ENCODE measurements around the gene CEP43.

Gene CEP43

DNA sequence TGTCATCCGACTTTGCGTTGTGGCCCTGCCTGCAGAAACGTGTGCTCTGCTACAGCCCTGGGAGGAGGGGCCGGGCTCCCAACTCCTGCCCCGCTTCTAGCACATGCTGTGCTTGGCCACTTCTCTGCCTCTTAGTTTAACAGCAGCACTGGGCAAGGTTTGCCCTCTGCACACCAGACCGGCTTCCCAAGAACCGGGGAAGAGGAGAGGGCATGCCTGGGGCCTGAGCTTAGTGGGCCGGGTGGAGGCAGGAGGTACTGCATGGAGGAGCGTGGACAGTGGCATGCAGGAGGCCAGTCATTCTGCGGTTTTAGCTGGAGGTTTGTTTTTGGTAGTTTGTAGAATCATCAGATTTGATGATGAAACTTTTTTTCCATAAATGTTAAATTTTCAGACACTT, 45.5 kb downstream of the CEP43 start:
- H3K27me3 ChIP-seq (ENCODE audit: control insufficient read depth, low read length), result no peaks in the 10 kb centered on the region

DNA sequence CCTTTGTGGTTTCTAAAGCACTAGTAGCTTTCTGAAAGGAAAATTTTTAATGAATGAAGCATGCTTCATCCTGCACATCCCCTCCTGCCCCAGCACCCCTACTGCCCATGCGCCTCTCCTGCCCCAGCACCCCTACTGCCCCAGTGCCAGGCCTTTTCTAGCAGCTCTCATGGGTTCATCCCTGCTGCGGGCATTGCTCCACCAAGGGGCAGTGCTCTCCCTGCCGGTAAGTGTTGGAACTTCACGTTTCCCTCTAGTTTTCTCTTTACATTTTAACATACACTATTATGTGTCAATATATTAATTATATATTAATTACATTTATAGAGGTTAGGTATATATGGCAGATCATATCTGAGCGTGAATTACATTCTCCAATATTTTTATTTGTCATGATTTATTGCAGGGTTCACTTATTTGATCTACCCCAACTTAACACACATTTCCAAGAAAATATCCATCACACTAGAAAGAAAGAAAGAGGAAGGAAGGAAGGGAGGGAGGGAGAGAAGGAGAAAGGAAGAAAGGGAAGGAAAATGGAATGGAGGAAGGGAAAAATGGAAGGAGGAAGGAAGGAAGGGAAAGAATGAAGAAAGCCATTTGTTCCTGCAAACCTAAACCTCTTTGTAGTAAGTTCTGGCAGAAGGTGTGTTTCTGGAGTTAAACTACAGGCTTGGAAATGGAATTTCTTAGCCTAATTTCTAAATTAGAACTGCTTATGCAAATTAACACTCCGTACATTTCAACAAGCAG, 46.8 kb downstream of the CEP43 start:
- Histone ChIP-seq H3K79me2 (ENCODE audit: control insufficient read depth, low read length) (no peaks in the 10 kb centered on the region), H3K9me2 (replicated peaks; ENCODE audit: control insufficient read depth, low read length) (no peaks in the 10 kb centered on the region), H3K4me1 (ENCODE audit: control insufficient read depth, low read length) (peaks cover 73% of the 10 kb centered on the region), H4K20me1 (ENCODE audit: control insufficient read depth, insufficient read depth, low read depth, low read length) (no peaks in the 10 kb centered on the region), H3F3A (ENCODE audit: control insufficient read depth, insufficient read depth) (peaks cover 15% of the 10 kb centered on the region), H3K27me3 (ENCODE audit: control insufficient read depth, low read length) (no peaks in the 10 kb centered on the region), H3K4me3 (ENCODE audit: low read length) (peak overlapping the region; percentile 67), H3K36me3 (ENCODE audit: control insufficient read depth, low read length) (peaks cover 19% of the 10 kb centered on the region), H3K9me3 (ENCODE audit: control insufficient read depth, insufficient read depth, low read length) (no peaks in the 10 kb centered on the region), H3K4me2 (ENCODE audit: low read length) (peak overlapping the region; percentile 85), H3K27ac (ENCODE audit: low read depth, low read length) (peak overlapping the region; percentile 78)
- TF ChIP-seq EZH2phosphoT487 (IDR thresholded peaks at IDR 0.05; ENCODE audit: borderline replicate concordance, low read length), result no peak
- TF ChIP-seq, protein P1, sequence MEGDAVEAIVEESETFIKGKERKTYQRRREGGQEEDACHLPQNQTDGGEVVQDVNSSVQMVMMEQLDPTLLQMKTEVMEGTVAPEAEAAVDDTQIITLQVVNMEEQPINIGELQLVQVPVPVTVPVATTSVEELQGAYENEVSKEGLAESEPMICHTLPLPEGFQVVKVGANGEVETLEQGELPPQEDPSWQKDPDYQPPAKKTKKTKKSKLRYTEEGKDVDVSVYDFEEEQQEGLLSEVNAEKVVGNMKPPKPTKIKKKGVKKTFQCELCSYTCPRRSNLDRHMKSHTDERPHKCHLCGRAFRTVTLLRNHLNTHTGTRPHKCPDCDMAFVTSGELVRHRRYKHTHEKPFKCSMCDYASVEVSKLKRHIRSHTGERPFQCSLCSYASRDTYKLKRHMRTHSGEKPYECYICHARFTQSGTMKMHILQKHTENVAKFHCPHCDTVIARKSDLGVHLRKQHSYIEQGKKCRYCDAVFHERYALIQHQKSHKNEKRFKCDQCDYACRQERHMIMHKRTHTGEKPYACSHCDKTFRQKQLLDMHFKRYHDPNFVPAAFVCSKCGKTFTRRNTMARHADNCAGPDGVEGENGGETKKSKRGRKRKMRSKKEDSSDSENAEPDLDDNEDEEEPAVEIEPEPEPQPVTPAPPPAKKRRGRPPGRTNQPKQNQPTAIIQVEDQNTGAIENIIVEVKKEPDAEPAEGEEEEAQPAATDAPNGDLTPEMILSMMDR (IDR thresholded peaks at IDR 0.05; ENCODE audit: low read depth, low read length, poor library complexity, severe bottlenecking), result no peak

More for the DNA sequence above, 45.5 kb downstream of the CEP43 start:
- Histone ChIP-seq H3F3A (ENCODE audit: control insufficient read depth, insufficient read depth) (peaks cover 26% of the 10 kb centered on the region), H3K27ac (ENCODE audit: low read depth, low read length) (no peak overlapping the region), H3K36me3 (ENCODE audit: control insufficient read depth, low read length) (peaks cover 32% of the 10 kb centered on the region), H4K20me1 (ENCODE audit: control insufficient read depth, insufficient read depth, low read depth, low read length) (no peaks in the 10 kb centered on the region), H3K79me2 (ENCODE audit: control insufficient read depth, low read length) (no peaks in the 10 kb centered on the region), H3K4me3 (ENCODE audit: low read length) (no peak overlapping the region), H3K9me3 (ENCODE audit: control insufficient read depth, insufficient read depth, low read length) (no peaks in the 10 kb centered on the region), H3K4me2 (ENCODE audit: low read length) (no peak overlapping the region), H3K9me2 (replicated peaks; ENCODE audit: control insufficient read depth, low read length) (no peaks in the 10 kb centered on the region), H3K4me1 (ENCODE audit: control insufficient read depth, low read length) (peaks cover 66% of the 10 kb centered on the region)
- TF ChIP-seq, protein P1 (IDR thresholded peaks at IDR 0.05; ENCODE audit: low read depth, low read length, poor library complexity, severe bottlenecking), result no peak
- no peak for TF ChIP-seq EZH2phosphoT487 (IDR thresholded peaks at IDR 0.05; ENCODE audit: borderline replicate concordance, low read length)

DNA sequence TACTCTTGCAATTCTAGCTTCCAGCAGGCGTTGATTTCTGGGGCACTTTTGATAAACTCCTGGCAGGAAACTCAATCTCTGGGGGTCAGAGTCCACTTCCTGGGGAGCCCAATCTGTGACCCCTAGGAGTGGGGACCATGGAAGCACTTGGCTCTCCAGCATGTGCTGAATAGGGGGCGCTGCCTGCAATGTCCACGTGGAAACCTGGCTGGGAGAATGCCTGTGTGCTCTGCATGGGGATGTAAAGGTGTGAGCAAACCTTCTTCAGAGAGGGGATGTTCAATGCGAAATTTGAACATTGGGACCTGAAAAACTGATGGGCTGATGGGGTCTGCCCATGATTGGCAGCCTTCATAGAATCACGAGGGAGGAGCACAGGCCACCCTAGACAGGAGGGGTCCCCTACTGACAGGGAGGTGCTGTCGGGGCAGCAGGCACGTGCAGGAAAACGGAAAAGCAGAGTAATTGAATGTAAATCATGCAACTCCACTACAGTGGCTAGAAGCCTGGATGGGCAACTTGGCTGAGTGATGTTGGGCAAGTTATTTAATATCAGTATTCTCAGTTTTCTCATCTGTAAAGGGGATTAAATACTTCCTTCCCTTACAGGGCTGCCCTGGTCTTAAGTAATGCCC, 47.8 kb downstream of the CEP43 start:
- Histone ChIP-seq H3K27me3 (ENCODE audit: control insufficient read depth, low read length) (no peaks in the 10 kb centered on the region), H4K20me1 (ENCODE audit: control insufficient read depth, insufficient read depth, low read depth, low read length) (no peaks in the 10 kb centered on the region), H3K9me3 (ENCODE audit: control insufficient read depth, insufficient read depth, low read length) (no peaks in the 10 kb centered on the region), H3K79me2 (ENCODE audit: control insufficient read depth, low read length) (no peaks in the 10 kb centered on the region), H3K4me1 (ENCODE audit: control insufficient read depth, low read length) (peaks cover 71% of the 10 kb centered on the region), H3K9me2 (replicated peaks; ENCODE audit: control insufficient read depth, low read length) (no peaks in the 10 kb centered on the region), H3K36me3 (ENCODE audit: control insufficient read depth, low read length) (peaks cover 9% of the 10 kb centered on the region), H3K4me3 (ENCODE audit: low read length) (peak overlapping the region; percentile 67), H3K27ac (ENCODE audit: low read depth, low read length) (peak overlapping the region; percentile 78), H3F3A (ENCODE audit: control insufficient read depth, insufficient read depth) (peaks cover 10% of the 10 kb centered on the region), H3K4me2 (ENCODE audit: low read length) (peak overlapping the region; percentile 85)
- TF ChIP-seq, protein P1 (IDR thresholded peaks at IDR 0.05; ENCODE audit: low read depth, low read length, poor library complexity, severe bottlenecking), result peak; percentile 52
- TF ChIP-seq EZH2phosphoT487 (IDR thresholded peaks at IDR 0.05; ENCODE audit: borderline replicate concordance, low read length), result no peak
